ENCODE data around the gene MACC1.
A peak's percentile ranks its signal among the peaks of the same experiment; 100 is the strongest.

Gene MACC1

DNA sequence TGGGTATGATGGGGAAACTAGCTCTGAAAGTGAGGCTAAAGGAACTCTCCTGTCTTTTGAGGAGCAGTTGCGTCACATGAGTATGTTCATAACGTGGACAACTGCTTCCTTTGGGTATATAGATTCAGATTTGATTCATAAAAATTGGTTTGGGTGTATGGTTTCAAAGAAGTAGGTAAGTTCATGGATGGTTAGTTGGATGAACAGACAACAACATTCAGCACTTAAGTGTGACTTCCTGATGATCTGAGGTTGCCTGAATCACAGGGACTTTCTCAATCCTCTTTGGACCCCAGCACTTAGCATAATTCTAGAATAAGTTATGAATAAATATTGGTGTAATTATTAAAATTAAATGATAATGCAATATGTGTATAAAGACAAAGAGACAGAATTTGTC is 43.4 kb downstream of the MACC1 start:
- TF ChIP-seq, protein P1, sequence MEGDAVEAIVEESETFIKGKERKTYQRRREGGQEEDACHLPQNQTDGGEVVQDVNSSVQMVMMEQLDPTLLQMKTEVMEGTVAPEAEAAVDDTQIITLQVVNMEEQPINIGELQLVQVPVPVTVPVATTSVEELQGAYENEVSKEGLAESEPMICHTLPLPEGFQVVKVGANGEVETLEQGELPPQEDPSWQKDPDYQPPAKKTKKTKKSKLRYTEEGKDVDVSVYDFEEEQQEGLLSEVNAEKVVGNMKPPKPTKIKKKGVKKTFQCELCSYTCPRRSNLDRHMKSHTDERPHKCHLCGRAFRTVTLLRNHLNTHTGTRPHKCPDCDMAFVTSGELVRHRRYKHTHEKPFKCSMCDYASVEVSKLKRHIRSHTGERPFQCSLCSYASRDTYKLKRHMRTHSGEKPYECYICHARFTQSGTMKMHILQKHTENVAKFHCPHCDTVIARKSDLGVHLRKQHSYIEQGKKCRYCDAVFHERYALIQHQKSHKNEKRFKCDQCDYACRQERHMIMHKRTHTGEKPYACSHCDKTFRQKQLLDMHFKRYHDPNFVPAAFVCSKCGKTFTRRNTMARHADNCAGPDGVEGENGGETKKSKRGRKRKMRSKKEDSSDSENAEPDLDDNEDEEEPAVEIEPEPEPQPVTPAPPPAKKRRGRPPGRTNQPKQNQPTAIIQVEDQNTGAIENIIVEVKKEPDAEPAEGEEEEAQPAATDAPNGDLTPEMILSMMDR (IDR thresholded peaks at IDR 0.05; ENCODE audit: low read depth, low read length) = no peak
- DNase-seq (ENCODE audit: extremely low read depth, low read depth) = no peak

DNA sequence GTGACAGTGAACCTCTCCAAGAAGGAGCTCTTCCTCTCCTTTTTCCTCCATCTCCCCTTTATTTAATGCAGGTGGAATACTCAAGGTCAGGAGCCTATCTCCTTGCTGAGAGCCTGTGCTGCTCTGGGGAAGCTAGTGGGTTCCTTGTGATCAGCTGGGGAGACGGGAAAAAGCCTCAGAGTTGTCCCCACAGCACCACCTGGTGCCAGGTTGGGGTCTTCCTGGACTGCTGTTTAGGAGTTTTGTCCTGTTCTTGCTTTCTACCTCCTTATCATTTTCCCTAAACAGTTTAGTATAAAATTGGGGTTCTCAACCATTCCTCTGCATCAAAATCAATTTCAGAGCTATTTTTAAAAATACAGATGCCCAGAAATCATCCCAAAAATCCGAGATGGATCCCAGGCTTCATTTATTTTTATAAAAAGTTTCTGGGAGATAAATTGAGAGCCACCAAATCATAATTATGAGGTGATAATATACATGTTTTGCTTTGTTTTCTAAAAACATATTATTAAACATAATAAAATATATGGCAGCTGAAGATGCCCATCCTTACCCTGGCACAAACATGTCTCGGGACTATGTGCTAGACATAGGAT is 44.3 kb downstream of the MACC1 start:
- TF ChIP-seq, protein P1 (IDR thresholded peaks at IDR 0.05; ENCODE audit: low read depth, low read length) = peak; percentile 71
- no peak for DNase-seq (ENCODE audit: extremely low read depth, low read depth)

DNA sequence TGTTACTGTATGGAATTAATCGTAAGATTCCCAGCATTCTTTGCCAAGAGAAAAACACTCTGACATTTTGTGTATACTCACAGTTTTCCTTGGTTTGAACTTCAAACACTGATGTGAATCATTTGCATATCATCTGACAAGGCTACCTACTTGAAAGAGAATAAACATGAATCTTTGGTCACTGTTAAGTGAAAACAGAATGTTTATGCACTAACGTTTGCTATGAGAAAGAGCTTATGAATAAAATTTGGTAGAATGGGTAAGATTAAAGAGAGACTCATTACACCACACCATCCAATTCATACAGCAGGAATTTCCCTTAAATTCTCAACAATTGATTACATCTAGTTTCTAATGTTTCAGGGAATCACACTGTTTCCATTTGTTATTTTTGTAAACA is 46.6 kb downstream of the MACC1 start:
- TF ChIP-seq, protein P1 (IDR thresholded peaks at IDR 0.05; ENCODE audit: low read depth, low read length) = no peak
- DNase-seq (ENCODE audit: extremely low read depth, low read depth) = no peak

DNA sequence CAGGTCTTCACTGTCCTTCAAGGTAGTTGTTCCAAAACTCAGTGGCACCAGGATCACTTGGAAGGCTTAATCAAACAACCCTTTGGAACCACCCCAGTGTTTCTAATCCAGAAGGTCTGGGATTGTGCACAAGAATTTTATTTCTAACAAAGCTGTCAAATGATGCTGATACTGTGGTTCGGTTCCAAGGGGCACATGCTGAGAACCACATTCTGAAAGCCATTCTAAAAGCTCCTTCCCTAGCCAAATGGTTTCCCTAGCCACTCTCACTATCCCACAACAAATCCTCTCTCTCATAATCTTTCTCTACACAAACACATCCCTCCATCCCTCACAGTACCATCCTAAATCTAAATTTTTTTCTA is 52.1 kb downstream of the MACC1 start:
- TF ChIP-seq, protein P1 (IDR thresholded peaks at IDR 0.05; ENCODE audit: low read depth, low read length) = no peak
- no peak for DNase-seq (ENCODE audit: extremely low read depth, low read depth)

DNA sequence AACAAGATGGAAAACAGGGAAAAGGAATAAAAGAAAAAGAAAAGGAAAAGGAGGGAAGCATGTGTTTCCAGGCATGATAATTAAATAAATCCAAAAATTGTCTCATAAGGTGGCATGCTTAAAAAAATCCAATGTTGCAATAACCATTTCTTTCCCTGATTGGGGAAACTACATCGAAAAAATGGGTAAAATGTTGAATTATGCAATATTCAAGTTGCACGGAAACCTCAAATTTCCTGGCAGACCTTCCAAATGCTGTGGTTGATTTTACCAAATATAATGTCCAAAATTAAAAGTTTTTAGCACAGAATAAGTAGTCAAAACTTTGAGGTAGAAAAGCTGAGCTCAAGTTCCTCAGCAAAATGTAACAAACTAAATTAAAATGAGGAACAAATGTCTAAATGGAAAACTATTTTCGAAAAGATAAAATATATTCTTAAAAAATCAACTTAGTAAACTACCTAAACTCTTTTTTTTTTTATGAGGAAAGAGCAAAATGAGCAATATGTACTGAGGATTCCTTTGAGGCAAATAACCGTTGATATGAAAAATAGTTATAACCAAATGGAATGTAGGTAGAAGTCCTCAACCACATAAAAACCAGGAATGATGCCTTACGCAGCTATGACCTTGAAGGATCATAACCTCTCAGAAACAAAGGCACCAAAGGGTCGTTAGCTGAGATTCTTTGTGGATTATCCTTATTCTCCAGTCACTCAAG is 52.6 kb downstream of the MACC1 start:
- DNase-seq (ENCODE audit: extremely low read depth, low read depth) = peak; percentile 77
- TF ChIP-seq, protein P1 (IDR thresholded peaks at IDR 0.05; ENCODE audit: low read depth, low read length) = no peak

DNA sequence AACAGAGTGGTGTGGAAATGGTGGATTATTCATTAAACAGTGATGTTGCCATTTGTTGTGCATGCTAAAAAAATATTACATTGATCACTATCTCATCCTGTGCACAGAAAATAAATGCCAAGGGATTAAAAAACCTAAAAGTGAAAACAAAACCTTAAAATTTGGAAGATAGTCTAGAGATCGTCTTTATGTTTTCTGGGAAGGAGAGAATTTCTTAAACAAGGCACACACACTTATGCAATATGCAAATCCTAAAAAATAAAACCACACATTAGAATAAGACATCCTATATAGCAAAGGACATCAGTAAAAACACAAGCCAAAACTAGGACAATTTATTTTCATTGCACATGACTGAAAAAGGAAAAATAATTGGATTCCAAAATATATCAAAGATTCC is 54.5 kb downstream of the MACC1 start:
- DNase-seq (ENCODE audit: extremely low read depth, low read depth) = no peak
- TF ChIP-seq, protein P1 (IDR thresholded peaks at IDR 0.05; ENCODE audit: low read depth, low read length) = no peak

DNA sequence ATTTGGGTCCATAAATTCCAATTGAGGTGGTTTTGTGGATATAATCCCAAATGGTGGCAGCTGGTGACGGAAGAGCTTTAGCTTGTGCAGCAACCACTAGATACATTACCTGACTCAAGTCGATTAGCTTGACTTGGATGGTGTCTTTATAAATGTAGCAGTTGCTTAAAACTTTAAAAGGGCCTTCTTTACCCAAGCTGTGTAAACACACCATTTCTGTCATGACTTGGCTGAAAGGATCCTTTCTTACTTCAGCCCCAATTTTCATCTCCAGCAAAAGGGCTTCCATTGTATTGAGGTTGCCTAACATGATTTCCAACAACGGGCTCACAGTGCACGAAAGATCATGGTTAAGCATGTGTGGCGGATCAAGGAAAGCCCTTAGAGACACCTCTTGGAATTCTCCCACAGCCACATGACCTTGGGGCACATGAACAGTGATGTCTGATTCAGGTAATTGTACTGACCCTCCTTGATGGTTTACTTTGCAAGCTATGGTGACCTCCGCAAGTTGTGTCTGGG is 57.9 kb downstream of the MACC1 start:
- DNase-seq (ENCODE audit: extremely low read depth, low read depth) = no peak
- TF ChIP-seq, protein P1 (IDR thresholded peaks at IDR 0.05; ENCODE audit: low read depth, low read length) = no peak
